Measurements from ENCODE around the gene DUS2. TPM values are rescaled to one million over a fixed set of nuclear protein-coding genes. Genes with fewer than 3 reads are reported as not detected.
"Not testable (repeated sequence)": the region's sequence is repeated elsewhere in the genome, so short reads cannot be mapped to it uniquely, and the experiment has no call there.

DUS2 gene
- total and polyA plus RNA-seq, 5 donors, result 4.3 to 9.5 (median 5.9) TPM

DNA sequence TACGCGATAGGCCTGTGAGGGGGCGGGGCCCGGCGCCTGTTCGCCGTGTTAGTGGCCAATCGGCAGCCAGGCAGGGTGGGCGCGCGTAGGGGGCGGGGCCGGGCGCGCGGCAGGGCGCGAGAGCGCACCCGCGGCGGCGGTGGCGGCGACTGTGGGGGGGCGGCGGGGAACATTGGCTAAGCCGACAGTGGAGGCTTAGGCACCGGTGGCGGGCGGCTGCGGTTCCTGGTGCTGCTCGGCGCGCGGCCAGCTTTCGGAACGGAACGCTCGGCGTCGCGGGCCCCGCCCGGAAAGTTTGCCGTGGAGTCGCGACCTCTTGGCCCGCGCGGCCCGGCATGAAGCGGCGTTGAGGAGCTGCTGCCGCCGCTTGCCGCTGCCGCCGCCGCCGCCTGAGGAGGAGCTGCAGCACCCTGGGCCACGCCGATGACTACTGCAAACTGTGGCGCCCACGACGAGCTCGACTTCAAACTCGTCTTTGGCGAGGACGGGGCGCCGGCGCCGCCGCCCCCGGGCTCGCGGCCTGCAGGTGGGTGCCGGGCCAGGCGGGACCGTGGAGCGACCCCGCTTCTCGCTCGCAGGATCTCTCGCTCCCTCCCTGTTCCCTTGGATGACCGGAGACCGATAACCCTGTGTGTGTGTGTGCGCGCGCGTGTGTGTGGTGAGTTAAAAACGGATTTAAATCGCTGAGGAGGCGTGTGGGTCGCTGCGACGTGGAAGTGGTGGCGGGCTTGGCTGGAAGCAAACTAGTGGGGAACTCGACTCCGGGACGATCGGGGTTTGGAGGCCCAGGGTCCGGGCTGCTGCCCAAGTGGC is 62.4 kb downstream of the DUS2 start, which contains the start of gene NFATC3:
Gene NFATC3 (plus strand): TSS at position 112 of the 813 bp plus-strand sequence. CDS start 312 bp downstream, at position 424.
- under 1% methylated on average over 104 of the region's 104 CpGs for WGBS
- Histone ChIP-seq H3K27me3 (ENCODE audit: control insufficient read depth, insufficient read depth) (no peaks in the 10 kb centered on the region), H3K9me3 (ENCODE audit: control insufficient read depth, low read length) (no peaks in the 10 kb centered on the region), H3K27ac (ENCODE audit: low read length) (peak within 1 kb of the TSS; percentile 98), H3K4me3 (ENCODE audit: low read length) (peak within 1 kb of the TSS; percentile 65), H3K4me1 (ENCODE audit: control insufficient read depth, insufficient read depth, low read length) (peaks cover 9% of the 10 kb centered on the region)
- intact Hi-C loops (cut with DNase I), result loop anchor here in 1 of 4 donors (5.0 kb wide), 1 partner anchor 142 kb away; no protein-coding TSS in a partner anchor
- DNase-seq, result peak; percentile 99 to 100 (median 100)
- peak; percentile 89 to 92 for ATAC-seq

DNA sequence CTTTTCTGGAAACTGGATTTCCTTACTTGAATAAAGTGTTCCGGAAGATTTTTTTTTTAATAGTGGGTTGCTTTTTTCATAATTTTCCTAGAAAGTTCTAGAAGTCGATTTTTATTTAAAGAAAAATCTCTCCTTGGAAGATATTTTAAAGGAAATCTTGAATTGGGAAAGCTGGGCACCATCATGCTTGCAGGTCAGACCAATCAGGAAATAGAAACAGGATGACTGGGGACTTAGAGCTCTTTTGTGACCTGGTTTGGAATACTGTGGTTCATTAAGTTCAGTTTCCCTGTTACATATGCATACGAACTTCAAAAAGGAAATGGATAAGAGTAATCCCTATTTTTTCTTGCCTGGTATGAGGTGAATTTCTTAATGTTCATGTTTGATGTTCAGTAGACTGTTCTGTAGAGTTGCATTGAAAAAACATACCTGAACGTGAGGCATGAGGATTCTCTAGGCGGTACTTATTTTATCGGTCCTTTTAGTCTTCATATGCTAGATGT is 63.3 kb downstream of the DUS2 start:
- no peak for ATAC-seq
- H3K27me3 ChIP-seq (ENCODE audit: control insufficient read depth, insufficient read depth), result no peaks in the 10 kb centered on the region
- DNase-seq, result no peak
- no peaks in the 10 kb centered on the region for H3K9me3 ChIP-seq (ENCODE audit: control insufficient read depth, low read length)
- H3K4me3 ChIP-seq (ENCODE audit: low read length), result peak overlapping the region; percentile 65
- no peak overlapping the region for H3K27ac ChIP-seq (ENCODE audit: low read length)
- intact Hi-C loops (cut with DNase I), result loop anchor here in 1 of 4 donors (5.0 kb wide), 1 partner anchor 141 kb away; no protein-coding TSS in a partner anchor
- 2% methylated on average over 6 of the region's 6 CpGs for WGBS
- H3K4me1 ChIP-seq (ENCODE audit: control insufficient read depth, insufficient read depth, low read length), result peaks cover 7% of the 10 kb centered on the region

DNA sequence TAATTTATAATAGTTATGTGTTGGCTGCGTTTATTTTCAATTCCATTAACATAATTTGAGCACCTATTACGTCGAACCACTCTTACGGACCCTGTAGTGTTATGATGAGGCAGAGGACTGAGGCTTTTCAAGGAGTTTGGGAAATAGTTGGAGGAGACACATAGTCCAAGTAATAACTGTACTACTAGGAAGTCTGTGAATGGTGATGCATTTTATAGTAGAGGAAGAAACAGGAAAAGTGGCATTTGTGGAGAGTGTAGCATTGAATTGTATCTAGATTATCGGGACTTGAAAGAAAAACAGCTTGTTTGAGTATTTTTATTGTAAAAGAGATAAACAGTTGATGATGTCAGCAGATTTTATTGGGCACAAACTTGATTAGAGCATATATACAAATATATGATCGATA is 63.8 kb downstream of the DUS2 start:
- Histone ChIP-seq H3K27me3 (ENCODE audit: control insufficient read depth, insufficient read depth) (no peaks in the 10 kb centered on the region), H3K27ac (ENCODE audit: low read length) (no peak overlapping the region), H3K9me3 (ENCODE audit: control insufficient read depth, low read length) (no peaks in the 10 kb centered on the region), H3K4me1 (ENCODE audit: control insufficient read depth, insufficient read depth, low read length) (peaks cover 4% of the 10 kb centered on the region), H3K4me3 (ENCODE audit: low read length) (peak overlapping the region; percentile 65)
- no peak for ATAC-seq
- WGBS, result 8% methylated on average over 6 of the region's 6 CpGs
- intact Hi-C loops (cut with DNase I), result loop anchor here in 1 of 4 donors (5.0 kb wide), 1 partner anchor 140 kb away; no protein-coding TSS in a partner anchor
- no peak for DNase-seq

DNA sequence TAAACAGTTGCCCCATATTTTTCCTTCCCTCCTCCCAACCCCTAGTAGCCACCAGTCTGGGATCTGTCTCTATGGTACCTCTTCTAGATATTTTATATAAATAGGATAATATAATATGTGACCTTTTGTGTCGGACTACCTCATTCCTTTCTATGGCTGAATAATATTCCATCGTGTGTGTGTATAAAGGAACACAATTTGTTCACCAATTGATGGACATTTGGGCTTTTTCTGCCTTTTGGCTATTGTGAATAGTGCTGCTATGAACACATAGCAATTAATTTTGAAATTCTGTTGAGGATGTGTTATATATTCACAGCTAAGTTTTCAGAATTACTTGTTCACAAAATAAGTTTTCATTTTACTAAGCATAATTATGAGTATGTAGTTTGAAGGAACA is 64.6 kb downstream of the DUS2 start:
- Histone ChIP-seq H3K27me3 (ENCODE audit: control insufficient read depth, insufficient read depth) (no peaks in the 10 kb centered on the region), H3K4me1 (ENCODE audit: control insufficient read depth, insufficient read depth, low read length) (peaks cover 4% of the 10 kb centered on the region), H3K27ac (ENCODE audit: low read length) (no peak overlapping the region), H3K9me3 (ENCODE audit: control insufficient read depth, low read length) (no peaks in the 10 kb centered on the region), H3K4me3 (ENCODE audit: low read length) (no peak overlapping the region)
- intact Hi-C loops (cut with DNase I), result loop anchor here in 1 of 4 donors (5.0 kb wide), 1 partner anchor 140 kb away; no protein-coding TSS in a partner anchor
- ATAC-seq (no peak), DNase-seq (no peak)
- WGBS, result 82% methylated on average over 2 of the region's 2 CpGs

DNA sequence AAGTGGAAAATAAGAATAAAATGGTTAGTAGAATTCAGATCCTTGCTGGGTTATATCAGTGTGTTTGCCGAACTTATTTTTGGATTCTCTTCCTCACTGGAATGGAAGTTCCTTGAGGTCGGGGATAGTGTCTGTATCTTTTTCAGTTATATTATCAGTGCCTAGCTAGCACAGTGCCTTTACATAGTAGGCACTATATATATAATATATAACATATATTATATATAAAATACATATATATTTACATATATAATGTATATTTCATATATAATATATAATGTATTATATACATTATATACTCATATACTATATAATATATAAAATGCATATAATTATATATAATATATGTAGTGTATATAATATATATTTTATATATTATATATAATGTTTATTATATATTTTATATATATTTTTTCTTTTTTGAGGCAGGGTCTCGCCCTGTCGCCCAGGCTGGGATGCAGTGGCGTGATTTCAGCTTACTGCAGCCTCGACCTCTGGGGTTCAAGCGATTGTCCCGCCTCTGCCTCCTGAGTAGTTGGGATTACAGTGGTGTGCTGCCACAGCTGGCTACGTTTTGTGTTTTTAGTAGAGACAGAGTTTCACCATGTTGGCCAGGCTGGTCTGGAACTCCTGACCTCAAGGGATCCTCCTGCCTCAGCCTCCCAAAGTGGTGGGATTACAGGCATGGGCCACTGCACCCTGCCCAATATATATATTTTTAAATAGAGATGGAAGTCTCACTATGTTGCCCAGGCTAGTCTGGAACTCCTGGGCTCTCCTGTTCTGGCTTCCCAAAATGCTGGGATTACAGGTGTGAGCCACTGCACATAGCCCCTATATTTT is 65.3 kb downstream of the DUS2 start:
- H3K27me3 ChIP-seq (ENCODE audit: control insufficient read depth, insufficient read depth), result no peaks in the 10 kb centered on the region
- intact Hi-C loops (cut with DNase I), result loop anchor here in 1 of 4 donors (5.0 kb wide), 1 partner anchor 139 kb away; no protein-coding TSS in a partner anchor
- peaks cover 4% of the 10 kb centered on the region for H3K4me1 ChIP-seq (ENCODE audit: control insufficient read depth, insufficient read depth, low read length)
- no peak for ATAC-seq
- no peak for DNase-seq
- no peak overlapping the region for H3K27ac ChIP-seq (ENCODE audit: low read length)
- WGBS, result 81% methylated on average over 9 of the region's 9 CpGs
- H3K4me3 ChIP-seq (ENCODE audit: low read length), result no peak overlapping the region
- H3K9me3 ChIP-seq (ENCODE audit: control insufficient read depth, low read length), result no peaks in the 10 kb centered on the region

DNA sequence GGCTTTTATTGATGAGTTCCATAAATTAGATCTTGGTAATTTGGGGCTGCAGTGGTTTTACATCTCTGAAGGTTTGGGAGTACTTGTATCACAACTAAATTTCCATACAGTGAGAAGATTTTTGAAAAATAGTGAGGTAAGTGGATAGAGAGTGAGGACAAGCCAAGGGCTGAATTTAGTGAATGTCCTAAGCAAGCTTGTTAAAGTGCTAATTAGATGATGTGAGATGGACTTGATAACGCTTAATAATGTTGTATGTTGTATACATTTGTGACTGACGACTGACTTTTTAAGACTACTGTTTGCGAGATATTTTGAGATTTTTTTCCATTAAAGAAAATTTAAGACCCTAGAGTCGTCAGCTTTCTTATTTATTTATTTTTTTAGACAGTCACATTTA is 66.0 kb downstream of the DUS2 start:
- Histone ChIP-seq H3K4me1 (ENCODE audit: control insufficient read depth, insufficient read depth, low read length) (peaks cover 3% of the 10 kb centered on the region), H3K27me3 (ENCODE audit: control insufficient read depth, insufficient read depth) (no peaks in the 10 kb centered on the region), H3K27ac (ENCODE audit: low read length) (no peak overlapping the region), H3K4me3 (ENCODE audit: low read length) (no peak overlapping the region), H3K9me3 (ENCODE audit: control insufficient read depth, low read length) (no peaks in the 10 kb centered on the region)
- intact Hi-C loops (cut with DNase I), result loop anchor here in 1 of 4 donors (5.0 kb wide), 1 partner anchor 138 kb away; no protein-coding TSS in a partner anchor
- WGBS, result 84% methylated on average over 4 of the region's 4 CpGs
- DNase-seq (no peak), ATAC-seq (no peak)

DNA sequence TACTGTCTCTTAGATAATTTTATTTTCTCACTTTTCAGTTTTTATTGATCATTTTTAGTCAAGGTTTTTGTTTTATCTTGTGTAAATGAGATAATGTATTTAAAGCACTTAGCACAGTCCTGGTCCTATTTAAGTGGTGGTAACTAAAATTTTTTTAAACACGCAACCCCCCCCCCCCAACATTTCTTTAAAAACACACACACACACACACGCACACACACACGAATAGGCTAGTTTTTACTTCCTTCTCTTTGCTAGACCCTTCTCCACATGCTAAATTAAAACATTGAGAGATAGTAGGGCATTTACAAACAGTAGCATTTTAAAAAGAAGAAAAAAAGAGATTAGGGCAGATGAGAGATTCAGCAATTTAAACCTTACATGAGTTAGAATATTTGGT is 67.0 kb downstream of the DUS2 start:
- 41% methylated on average over 3 of the region's 3 CpGs for WGBS
- Histone ChIP-seq H3K9me3 (ENCODE audit: control insufficient read depth, low read length) (no peaks in the 10 kb centered on the region), H3K27me3 (ENCODE audit: control insufficient read depth, insufficient read depth) (no peaks in the 10 kb centered on the region), H3K27ac (ENCODE audit: low read length) (no peak overlapping the region), H3K4me3 (ENCODE audit: low read length) (no peak overlapping the region), H3K4me1 (ENCODE audit: control insufficient read depth, insufficient read depth, low read length) (peaks cover 2% of the 10 kb centered on the region)
- intact Hi-C loops (cut with DNase I), result loop anchor here in 2 of 4 donors (5.0 to 10.0 kb wide), 2 partner anchors 135 to 137 kb away; no protein-coding TSS in a partner anchor
- no peak for DNase-seq
- ATAC-seq, result no peak

DNA sequence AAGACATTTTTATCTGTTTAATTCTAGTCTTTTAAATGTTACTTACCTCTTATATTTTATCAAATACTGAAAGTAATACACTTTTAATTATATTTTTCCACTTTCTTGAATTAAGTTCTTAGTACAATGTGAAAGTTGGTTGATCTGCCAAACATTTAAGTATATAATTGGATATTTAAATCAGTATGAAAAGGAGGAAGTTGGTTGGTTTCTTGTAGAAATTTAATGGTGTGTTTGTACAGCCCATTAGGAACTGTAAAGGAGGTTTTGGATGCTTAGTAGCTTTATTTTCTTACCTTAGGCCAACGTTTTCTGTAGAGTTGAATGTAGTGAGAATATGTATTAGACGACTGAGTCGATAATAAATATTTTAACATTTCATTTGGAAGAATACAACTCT is 67.4 kb downstream of the DUS2 start:
- intact Hi-C loops (cut with DNase I), result loop anchor here in 2 of 4 donors (5.0 to 10.0 kb wide), 2 partner anchors 134 to 137 kb away; no protein-coding TSS in a partner anchor

DNA sequence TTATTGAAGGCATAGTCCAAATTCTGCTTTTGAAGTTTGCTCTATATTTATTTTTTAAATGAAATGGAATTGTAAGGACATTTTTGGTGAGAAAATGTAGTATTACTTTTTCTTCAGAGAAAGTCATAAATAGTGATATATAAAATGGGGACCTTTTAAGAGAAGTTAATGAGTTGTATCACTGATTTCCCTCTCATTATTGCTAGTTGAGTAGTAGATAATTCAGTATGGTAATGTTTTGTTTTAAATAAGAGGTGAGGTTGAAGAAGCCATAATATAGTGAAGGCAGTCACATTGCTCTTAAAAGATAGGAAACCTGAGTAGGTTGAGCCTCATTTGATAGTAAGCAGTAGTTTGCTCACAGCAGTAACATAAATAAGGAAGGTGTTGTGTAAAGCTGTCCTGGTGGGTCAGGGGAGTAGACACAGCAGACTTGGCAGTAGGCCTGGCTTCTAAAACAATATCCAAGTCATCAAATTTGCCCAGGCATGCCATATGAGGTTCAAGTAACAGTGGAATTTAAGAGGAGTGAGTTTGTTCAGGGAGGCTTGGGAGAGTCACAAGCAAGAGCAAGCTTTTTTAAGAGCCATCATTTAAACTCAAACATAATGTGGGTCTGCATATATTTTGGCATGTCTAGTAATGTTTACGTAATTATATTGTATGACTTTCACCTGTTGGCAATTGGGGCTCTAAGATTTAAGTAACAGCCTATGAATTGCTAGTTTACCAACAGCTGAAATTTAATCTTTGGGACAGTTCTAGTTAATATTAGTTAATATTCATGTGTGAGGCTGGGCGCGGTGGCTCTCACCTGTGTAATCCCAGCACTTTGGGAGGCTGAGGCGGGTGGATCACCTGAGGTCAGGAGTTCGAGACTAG is 68.5 kb downstream of the DUS2 start:
- DNase-seq, result no peak
- H3K4me1 ChIP-seq (ENCODE audit: control insufficient read depth, insufficient read depth, low read length), result peaks cover 2% of the 10 kb centered on the region
- H3K27me3 ChIP-seq (ENCODE audit: control insufficient read depth, insufficient read depth), result no peaks in the 10 kb centered on the region
- no peak overlapping the region for H3K4me3 ChIP-seq (ENCODE audit: low read length)
- intact Hi-C loops (cut with DNase I), result loop anchor here in 2 of 4 donors (5.0 to 10.0 kb wide), 2 partner anchors 133 to 136 kb away; no protein-coding TSS in a partner anchor
- no peaks in the 10 kb centered on the region for H3K9me3 ChIP-seq (ENCODE audit: control insufficient read depth, low read length)
- WGBS, result 94% methylated on average over 5 of the region's 5 CpGs
- H3K27ac ChIP-seq (ENCODE audit: low read length), result no peak overlapping the region
- ATAC-seq, result peak in 1 of 2 donors; percentile 43

More for the DNA sequence above, 67.4 kb downstream of the DUS2 start:
- DNase-seq, result no peak
- 64% methylated on average over 3 of the region's 3 CpGs for WGBS
- H3K4me1 ChIP-seq (ENCODE audit: control insufficient read depth, insufficient read depth, low read length), result peaks cover 2% of the 10 kb centered on the region
- H3K27ac ChIP-seq (ENCODE audit: low read length), result no peak overlapping the region
- no peaks in the 10 kb centered on the region for H3K9me3 ChIP-seq (ENCODE audit: control insufficient read depth, low read length)
- no peak for ATAC-seq
- H3K27me3 ChIP-seq (ENCODE audit: control insufficient read depth, insufficient read depth), result no peaks in the 10 kb centered on the region
- H3K4me3 ChIP-seq (ENCODE audit: low read length), result no peak overlapping the region

DNA sequence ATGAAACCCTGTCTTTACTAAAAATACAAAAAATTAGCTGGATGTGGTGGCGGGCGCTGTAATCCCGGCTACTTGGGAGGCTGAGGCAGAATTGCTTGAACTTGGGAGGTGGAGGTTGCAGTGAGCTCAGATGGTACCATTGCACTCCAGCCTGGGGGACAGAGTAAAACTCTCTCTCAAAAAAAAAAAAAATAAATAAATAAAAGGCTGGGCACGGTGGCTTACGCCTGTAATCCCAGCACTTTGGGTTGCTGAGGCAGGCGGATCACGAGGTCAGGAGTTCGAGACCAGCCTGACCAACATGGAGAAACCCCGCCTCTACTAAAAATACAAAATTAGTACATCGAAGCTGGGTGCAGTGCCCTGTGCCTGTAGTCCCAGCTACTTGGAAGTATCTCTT is 69.2 kb downstream of the DUS2 start:
- H3K27ac ChIP-seq (ENCODE audit: low read length); H3K9me3 ChIP-seq (ENCODE audit: control insufficient read depth, low read length); DNase-seq; H3K4me3 ChIP-seq (ENCODE audit: low read length); H3K27me3 ChIP-seq (ENCODE audit: control insufficient read depth, insufficient read depth); ATAC-seq; H3K4me1 ChIP-seq (ENCODE audit: control insufficient read depth, insufficient read depth, low read length): not testable (repeated sequence)
- intact Hi-C loops (cut with DNase I), result loop anchor here in 2 of 4 donors (5.0 to 10.0 kb wide), 2 partner anchors 133 to 135 kb away; no protein-coding TSS in a partner anchor
- WGBS, result 90% methylated on average over 10 of the region's 10 CpGs

Data from right cardiac atrium (tissue), 5 donors.